CD8-positive, alpha-beta memory T cell (primary cell): ENCODE measurements around the gene DPH5. TPM values are rescaled to one million over a fixed set of nuclear protein-coding genes. Genes with fewer than 3 reads are reported as not detected.
"Not testable (repeated sequence)": the region's sequence is repeated elsewhere in the genome, so short reads cannot be mapped to it uniquely, and the experiment has no call there.

Experiments
- CTCF ChIA-PET: fragments of 350-600 bp; sonication (Branson Sonifier 250); formaldehyde crosslinking; loops from one replicate; lab custom pipeline; 2021; ENCODE audit warnings: antibody characterized with exemption; lab: Charles Lee
- POLR2A ChIA-PET: fragments of 350-600 bp; sonication (Branson Sonifier 250); formaldehyde crosslinking; loops from one replicate; lab custom pipeline; 2021; ENCODE audit warnings: antibody characterized with exemption; lab: Charles Lee
- DNase-seq, 5 donors: peaks; one replicate each; pipeline versions ENCODE4 v3.0.0 to v3.0.0-alpha.2; 2020 to 2022; ENCODE audit warnings: mixed read lengths in 1 of 5
- H3K27ac ChIP-seq: one replicate; pipeline ENCODE4 v1.7.0; 2013; ENCODE audit warnings: low read depth, mild to moderate bottlenecking, low read length, moderate library complexity
- H3K27me3 ChIP-seq: 2 replicates; pipeline ENCODE4 v1.7.0; 2013; ENCODE audit warnings: low read length, mild to moderate bottlenecking; ENCODE audit not compliant: insufficient read depth, poor library complexity, severe bottlenecking
- H3K36me3 ChIP-seq: 2 replicates; pipeline ENCODE4 v1.7.0; 2013; ENCODE audit warnings: mild to moderate bottlenecking, low read length, moderate library complexity; ENCODE audit not compliant: insufficient read depth
- H3K4me1 ChIP-seq: 2 replicates; pipeline ENCODE4 v1.7.0; 2013; ENCODE audit warnings: mild to moderate bottlenecking, low read length, moderate library complexity; ENCODE audit not compliant: insufficient read depth
- H3K4me3 ChIP-seq: 2 replicates; pipeline ENCODE4 v1.7.0; 2013; ENCODE audit warnings: mild to moderate bottlenecking, low read length
- H3K9me3 ChIP-seq: 2 replicates; pipeline ENCODE4 v1.7.0; 2013; ENCODE audit warnings: mild to moderate bottlenecking, low read length
- H3K27ac Mint-ChIP-seq, 8 donors: one replicate each; pipeline ENCODE4 v1.8.0; 2020 to 2021; ENCODE audit warnings: mixed read lengths in 8 of 8, mild to moderate bottlenecking in 6 of 8, inconsistent platforms in 3 of 8, moderate library complexity in 3 of 8
- H3K27me3 Mint-ChIP-seq, 2 donors: one replicate each; pipeline ENCODE4 v1.8.0; 2020 to 2021; ENCODE audit warnings: mixed read lengths in 2 of 2, mild to moderate bottlenecking in 1 of 2, moderate library complexity in 1 of 2
- H3K36me3 Mint-ChIP-seq, 3 donors: one replicate each; pipeline ENCODE4 v1.8.0; 2020 to 2021; ENCODE audit warnings: mixed read lengths in 3 of 3, inconsistent platforms in 1 of 3, mild to moderate bottlenecking in 1 of 3
- H3K4me1 Mint-ChIP-seq, 3 donors: one replicate each; pipeline ENCODE4 v1.8.0; 2020 to 2021; ENCODE audit warnings: mixed read lengths in 3 of 3, inconsistent platforms in 1 of 3, mild to moderate bottlenecking in 1 of 3
- H3K4me3 Mint-ChIP-seq, 7 donors: one replicate each; pipeline ENCODE4 v1.8.0; 2020 to 2021; ENCODE audit warnings: mixed read lengths in 7 of 7, mild to moderate bottlenecking in 6 of 7, moderate library complexity in 4 of 7, inconsistent platforms in 2 of 7
- H3K9me3 Mint-ChIP-seq, 5 donors: one replicate each; pipeline ENCODE4 v1.8.0; 2020 to 2022; ENCODE audit warnings: mixed read lengths in 5 of 5, mild to moderate bottlenecking in 3 of 5, moderate library complexity in 2 of 5, inconsistent platforms in 1 of 5
- polyA plus RNA-seq: library from polyadenylated mRNA; unstranded; fragments of 300-500 nt; fragmentation: Illumina TruSeq; gene quantifications from one replicate; pipeline ENCODE4 v1.2.3, GENCODE V29; 2021
- total RNA-seq, 2 experiments: library from RNA; stranded (reverse); gene quantifications; one replicate each; pipeline ENCODE4 v1.2.3, GENCODE V29; 2021

Gene DPH5
- total and polyA plus RNA-seq, 3 experiments from 2014 or later: 38.6 to 68.6 (median 58.5) TPM

DNA sequence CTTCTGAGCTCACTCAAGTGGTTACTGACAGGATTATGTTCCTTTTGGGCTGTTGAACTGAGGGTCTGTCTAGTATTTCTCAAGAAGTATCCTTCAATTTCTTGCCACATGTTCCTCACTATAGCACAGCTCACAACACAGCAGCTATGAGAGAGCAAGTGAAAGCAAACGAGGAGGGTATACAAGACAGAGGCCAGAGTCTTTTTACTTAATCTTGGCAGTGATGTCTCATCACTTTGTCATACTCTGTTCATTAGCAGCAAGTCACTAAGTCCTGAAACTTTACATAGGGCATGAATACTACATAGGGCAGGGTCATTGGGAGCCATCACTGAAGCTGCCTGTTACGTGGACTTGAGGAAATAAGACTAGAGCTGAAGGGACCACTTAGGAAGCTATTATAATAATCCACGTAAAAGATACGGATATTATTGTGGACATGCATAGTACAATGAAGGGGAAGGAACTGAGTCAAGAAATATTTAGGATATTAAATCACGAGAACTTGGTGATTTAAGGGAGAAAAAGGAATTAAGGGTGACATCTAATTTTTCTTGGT, 66.0 kb downstream of the DPH5 start:
- no peak for DNase-seq
- Histone ChIP-seq H3K36me3 (no peaks in the 10 kb centered on the region), H3K4me1 (no peaks in the 10 kb centered on the region), H3K27me3 (no peaks in the 10 kb centered on the region), H3K9me3 (no peaks in the 10 kb centered on the region), H3K4me3 (no peak overlapping the region), H3K27ac (no peak overlapping the region)
- peaks cover 26 to 67% (median 45%) of the 10 kb centered on the region in 3 donors for H3K4me1 Mint-ChIP-seq
- H3K27ac Mint-ChIP-seq: peak overlapping the region in 1 of 8 donors; percentile 4
- H3K4me3 Mint-ChIP-seq: no peak overlapping the region
- ChIA-PET POLR2A (interaction anchor here (0.5 kb wide), 1 partner anchor 298 kb away, joined by 4 read pairs; no protein-coding TSS in a partner anchor), CTCF (interaction anchor here (1.3 kb wide), 1 partner anchor 11 kb away, joined by 4 read pairs; no protein-coding TSS in a partner anchor)
- H3K9me3 Mint-ChIP-seq: no peaks in the 10 kb centered on the region
- peaks cover 23 to 48% (median 27%) of the 10 kb centered on the region in 3 donors for H3K36me3 Mint-ChIP-seq
- no peaks in the 10 kb centered on the region for H3K27me3 Mint-ChIP-seq

- Mint-ChIP-seq H3K4me3 (no peak overlapping the region), H3K27ac (peak overlapping the region in 1 of 8 donors; percentile 8), H3K36me3 (peaks cover 29 to 52% (median 38%) of the 10 kb centered on the region in 3 donors)
Measured at GRCh38 chr1:100955322-100955721, 70.3 kb downstream of the DPH5 start.

GRCh38 chr1:100953960-100954730, 71.4 kb downstream of the DPH5 start:
- ChIA-PET CTCF (interaction anchor here (0.8 to 1.2 kb wide), 3 partner anchors 27 to 356 kb away, joined by 3 to 4 read pairs (median 3); no protein-coding TSS in a partner anchor), POLR2A (no interaction called here)
- Mint-ChIP-seq H3K4me3 (peak overlapping the region in 1 of 7 donors; percentile 2), H3K9me3 (peaks cover 14 to 40% (median 31%) of the 10 kb centered on the region in 5 donors), H3K4me1 (peaks cover 41 to 79% (median 54%) of the 10 kb centered on the region in 3 donors), H3K36me3 (peaks cover 29 to 56% (median 41%) of the 10 kb centered on the region in 3 donors), H3K27me3 (no peaks in the 10 kb centered on the region), H3K27ac (peak overlapping the region in 6 of 8 donors; percentile 27 to 72 (median 58))
- Histone ChIP-seq H3K9me3 (no peaks in the 10 kb centered on the region), H3K4me1 (peaks cover 19% of the 10 kb centered on the region), H3K27ac (no peak overlapping the region), H3K36me3 (peaks cover 5% of the 10 kb centered on the region), H3K4me3 (no peak overlapping the region), H3K27me3 (no peaks in the 10 kb centered on the region)
- no peak for DNase-seq

More at GRCh38 chr1:100955322-100955721, 70.3 kb downstream of the DPH5 start:
- CTCF ChIA-PET: interaction anchor here (0.9 kb wide), 1 partner anchor 28 kb away, joined by 3 read pairs; no protein-coding TSS in a partner anchor
- Histone ChIP-seq H3K4me3 (no peak overlapping the region), H3K36me3 (peaks cover 5% of the 10 kb centered on the region), H3K27me3 (no peaks in the 10 kb centered on the region), H3K9me3 (no peaks in the 10 kb centered on the region), H3K27ac (no peak overlapping the region), H3K4me1 (peaks cover 8% of the 10 kb centered on the region)
- POLR2A ChIA-PET: no interaction called here
- no peak for DNase-seq
- Mint-ChIP-seq H3K4me1 (peaks cover 37 to 78% (median 52%) of the 10 kb centered on the region in 3 donors), H3K27me3 (no peaks in the 10 kb centered on the region), H3K9me3 (peaks cover 14 to 32% (median 27%) of the 10 kb centered on the region in 5 donors)

DNA sequence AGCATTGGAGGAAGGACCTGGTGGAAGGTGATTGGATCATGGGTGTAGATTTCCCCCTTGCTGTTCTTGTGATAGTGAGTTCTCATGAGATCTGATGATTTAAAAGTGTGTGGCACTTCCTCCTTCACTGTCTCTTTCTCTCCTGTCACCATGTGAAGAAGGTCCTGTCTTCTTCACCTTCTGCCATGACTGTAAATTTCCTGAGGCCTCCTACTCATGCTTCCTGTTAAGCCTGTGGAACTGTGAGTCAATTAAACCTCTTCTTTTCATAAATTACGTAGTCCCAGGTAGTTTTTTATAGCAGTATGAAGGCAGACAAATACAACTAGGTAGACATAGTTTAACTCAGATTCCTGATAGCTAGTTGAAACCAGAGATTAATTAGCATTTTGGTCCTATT, 72.6 kb downstream of the DPH5 start:
- H3K4me3 ChIP-seq, H3K27me3 Mint-ChIP-seq, H3K4me3 Mint-ChIP-seq, H3K9me3 ChIP-seq, CTCF ChIA-PET, DNase-seq, POLR2A ChIA-PET, H3K27ac ChIP-seq, H3K36me3 ChIP-seq, H3K27me3 ChIP-seq: not testable (repeated sequence)
- Mint-ChIP-seq H3K27ac (peak overlapping the region in 7 of 8 donors; percentile 0 to 75 (median 63)), H3K36me3 (peaks cover 36 to 66% (median 53%) of the 10 kb centered on the region in 3 donors), H3K4me1 (peaks cover 51 to 83% (median 66%) of the 10 kb centered on the region in 3 donors), H3K9me3 (peaks cover 19 to 52% (median 43%) of the 10 kb centered on the region in 5 donors)
- peaks cover 28% of the 10 kb centered on the region for H3K4me1 ChIP-seq

GRCh38 chr1:100952104-100952745, 73.4 kb downstream of the DPH5 start:
- CTCF ChIA-PET: no interaction called here
- Histone ChIP-seq H3K9me3 (peaks cover 8% of the 10 kb centered on the region), H3K36me3 (peaks cover 5% of the 10 kb centered on the region), H3K27me3 (no peaks in the 10 kb centered on the region), H3K4me3 (no peak overlapping the region), H3K4me1 (peaks cover 28% of the 10 kb centered on the region), H3K27ac (no peak overlapping the region)
- Mint-ChIP-seq H3K27me3 (peaks cover 0 to 1% of the 10 kb centered on the region in 2 donors), H3K27ac (peak overlapping the region in 7 of 8 donors; percentile 0 to 87 (median 37)), H3K9me3 (peaks cover 19 to 60% (median 50%) of the 10 kb centered on the region in 5 donors), H3K36me3 (peaks cover 41 to 70% (median 61%) of the 10 kb centered on the region in 3 donors), H3K4me1 (peaks cover 53 to 83% (median 66%) of the 10 kb centered on the region in 3 donors), H3K4me3 (peak overlapping the region in 1 of 7 donors; percentile 16)
- POLR2A ChIA-PET: no interaction called here
- DNase-seq: no peak

DNA sequence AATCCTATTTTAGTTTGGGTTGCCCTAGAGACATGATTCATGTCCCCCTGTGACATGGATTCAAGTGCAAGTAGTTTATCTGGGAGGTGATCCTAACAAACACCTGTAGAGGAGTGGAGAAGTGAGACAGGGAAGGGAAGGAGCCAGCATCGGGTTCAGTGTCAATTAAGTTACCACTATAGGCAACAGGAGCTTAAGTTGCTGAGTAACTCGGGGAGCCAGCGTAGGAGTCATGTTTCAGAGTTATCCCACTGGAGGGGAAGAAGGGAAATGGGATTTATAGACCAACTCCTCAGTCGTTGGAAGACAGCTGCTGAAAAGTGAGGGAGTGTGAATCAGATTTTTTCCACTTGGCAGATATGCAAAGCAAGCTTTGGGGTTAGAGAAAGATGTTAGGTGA, 74.8 kb downstream of the DPH5 start:
- H3K27ac Mint-ChIP-seq: peak overlapping the region; percentile 12 to 93 (median 54)
- Histone ChIP-seq H3K36me3 (peaks cover 5% of the 10 kb centered on the region), H3K27ac (no peak overlapping the region), H3K27me3 (no peaks in the 10 kb centered on the region), H3K9me3 (peaks cover 13% of the 10 kb centered on the region), H3K4me1 (peaks cover 28% of the 10 kb centered on the region), H3K4me3 (peak overlapping the region; percentile 14)
- H3K9me3 Mint-ChIP-seq: peaks cover 19 to 74% (median 64%) of the 10 kb centered on the region in 5 donors
- peak overlapping the region in 2 of 7 donors; percentile 26 to 54 for H3K4me3 Mint-ChIP-seq
- H3K27me3 Mint-ChIP-seq: peaks cover 0 to 1% of the 10 kb centered on the region in 2 donors
- H3K4me1 Mint-ChIP-seq: peaks cover 56 to 86% (median 80%) of the 10 kb centered on the region in 3 donors
- no peak for DNase-seq
- ChIA-PET POLR2A (interaction anchor here (0.6 to 1.4 kb wide), 2 partner anchors 23 to 24 kb away, joined by 3 read pairs; no protein-coding TSS in a partner anchor), CTCF (interaction anchor here (0.7 to 1.0 kb wide), 2 partner anchors 9 to 359 kb away, joined by 4 to 5 read pairs; no protein-coding TSS in a partner anchor)
- peaks cover 55 to 82% (median 71%) of the 10 kb centered on the region in 3 donors for H3K36me3 Mint-ChIP-seq

DNA sequence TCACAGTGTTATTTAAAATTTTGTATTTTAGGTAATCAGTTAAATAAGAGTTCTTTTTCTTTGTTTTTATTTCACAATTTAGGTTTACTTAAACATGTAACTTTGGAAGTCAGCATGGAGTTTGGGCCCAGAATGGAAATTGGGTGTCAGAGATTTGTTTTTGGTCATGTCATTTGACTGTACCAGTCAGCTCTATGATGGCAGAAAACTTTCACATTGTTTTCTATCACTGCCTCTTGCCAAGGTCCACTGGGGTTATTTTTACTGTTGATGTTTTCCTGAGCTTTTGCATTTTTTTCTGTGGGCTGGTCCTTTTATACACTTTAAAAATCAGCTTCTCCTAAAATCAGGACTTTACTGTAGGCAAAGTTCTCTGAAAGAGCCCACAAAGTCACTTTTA, 75.2 kb downstream of the DPH5 start:
- H3K9me3 ChIP-seq: peaks cover 13% of the 10 kb centered on the region
- peaks cover 59 to 86% (median 76%) of the 10 kb centered on the region in 3 donors for H3K36me3 Mint-ChIP-seq
- no peaks in the 10 kb centered on the region for H3K27me3 ChIP-seq
- H3K27ac Mint-ChIP-seq: peak overlapping the region in 6 of 8 donors; percentile 16 to 93 (median 56)
- H3K9me3 Mint-ChIP-seq: peaks cover 19 to 78% (median 68%) of the 10 kb centered on the region in 5 donors
- H3K27ac ChIP-seq: no peak overlapping the region
- H3K4me3 ChIP-seq: no peak overlapping the region
- H3K4me3 Mint-ChIP-seq: peak overlapping the region in 2 of 7 donors; percentile 15 to 54
- H3K4me1 Mint-ChIP-seq: peaks cover 56 to 82% (median 82%) of the 10 kb centered on the region in 3 donors
- H3K4me1 ChIP-seq: peaks cover 28% of the 10 kb centered on the region
- DNase-seq: no peak
- peaks cover 0 to 1% of the 10 kb centered on the region in 2 donors for H3K27me3 Mint-ChIP-seq
- CTCF ChIA-PET: interaction anchor here (1.0 to 2.0 kb wide), 2 partner anchors 9 to 359 kb away, joined by 5 to 9 read pairs; no protein-coding TSS in a partner anchor
- H3K36me3 ChIP-seq: peaks cover 5% of the 10 kb centered on the region
- POLR2A ChIA-PET: interaction anchor here (0.6 to 1.4 kb wide), 2 partner anchors 22 to 979 kb away, joined by 3 to 4 read pairs; no protein-coding TSS in a partner anchor
